GM19351 (cell line): ENCODE results near the gene ZDHHC5.
"Not testable (repeated sequence)": the region's sequence is repeated elsewhere in the genome, so short reads cannot be mapped to it uniquely, and the experiment has no call there.

Experiments
- ATAC-seq: cut with Tn5 transposase; IDR thresholded peaks from one replicate; pipeline ENCODE4 v1.9.1; 2021; ENCODE audit warnings: mild to moderate bottlenecking, moderate library complexity; ENCODE audit not compliant: unreplicated experiment

Gene ZDHHC5

GRCh38 chr11:57716726-57717125 is 48.8 kb downstream of the ZDHHC5 start:
- not testable (repeated sequence) for ATAC-seq

- no peak for ATAC-seq
Measured at GRCh38 chr11:57727185-57727584, 59.3 kb downstream of the ZDHHC5 start.

- ATAC-seq = no peak
Measured at GRCh38 chr11:57728829-57729228, 60.9 kb downstream of the ZDHHC5 start.

- no peak for ATAC-seq
Measured at GRCh38 chr11:57729479-57729878, 61.6 kb downstream of the ZDHHC5 start.

GRCh38 chr11:57732661-57733060 is 64.7 kb downstream of the ZDHHC5 start:
- ATAC-seq = no peak

GRCh38 chr11:57735619-57736298 is 67.8 kb downstream of the ZDHHC5 start:
- no peak for ATAC-seq

GRCh38 chr11:57741132-57742086 is 73.5 kb downstream of the ZDHHC5 start, which contains the start of gene SELENOH:
TSS of gene SELENOH (plus strand) at chr11:57741491. CDS start at chr11:57741596, 105 bp downstream.
- peak; percentile 87 for ATAC-seq

- no peak for ATAC-seq
Measured at GRCh38 chr11:57742087-57742452, 74.2 kb downstream of the ZDHHC5 start.

- ATAC-seq = no peak
Measured at GRCh38 chr11:57744357-57744756, 76.4 kb downstream of the ZDHHC5 start.

- ATAC-seq = no peak
Measured at GRCh38 chr11:57745206-57745605, 77.3 kb downstream of the ZDHHC5 start.

- no peak for ATAC-seq
Measured at GRCh38 chr11:57746920-57747319, 79.0 kb downstream of the ZDHHC5 start.
